GM18909 (cell line): ENCODE measurements around the gene CDIP1.

Experiments
- ATAC-seq: cut with Tn5 transposase; IDR thresholded peaks from one replicate; pipeline ENCODE4 v1.9.1; 2021; ENCODE audit warnings: mild to moderate bottlenecking; ENCODE audit not compliant: unreplicated experiment, poor library complexity

The CDIP1 gene

DNA sequence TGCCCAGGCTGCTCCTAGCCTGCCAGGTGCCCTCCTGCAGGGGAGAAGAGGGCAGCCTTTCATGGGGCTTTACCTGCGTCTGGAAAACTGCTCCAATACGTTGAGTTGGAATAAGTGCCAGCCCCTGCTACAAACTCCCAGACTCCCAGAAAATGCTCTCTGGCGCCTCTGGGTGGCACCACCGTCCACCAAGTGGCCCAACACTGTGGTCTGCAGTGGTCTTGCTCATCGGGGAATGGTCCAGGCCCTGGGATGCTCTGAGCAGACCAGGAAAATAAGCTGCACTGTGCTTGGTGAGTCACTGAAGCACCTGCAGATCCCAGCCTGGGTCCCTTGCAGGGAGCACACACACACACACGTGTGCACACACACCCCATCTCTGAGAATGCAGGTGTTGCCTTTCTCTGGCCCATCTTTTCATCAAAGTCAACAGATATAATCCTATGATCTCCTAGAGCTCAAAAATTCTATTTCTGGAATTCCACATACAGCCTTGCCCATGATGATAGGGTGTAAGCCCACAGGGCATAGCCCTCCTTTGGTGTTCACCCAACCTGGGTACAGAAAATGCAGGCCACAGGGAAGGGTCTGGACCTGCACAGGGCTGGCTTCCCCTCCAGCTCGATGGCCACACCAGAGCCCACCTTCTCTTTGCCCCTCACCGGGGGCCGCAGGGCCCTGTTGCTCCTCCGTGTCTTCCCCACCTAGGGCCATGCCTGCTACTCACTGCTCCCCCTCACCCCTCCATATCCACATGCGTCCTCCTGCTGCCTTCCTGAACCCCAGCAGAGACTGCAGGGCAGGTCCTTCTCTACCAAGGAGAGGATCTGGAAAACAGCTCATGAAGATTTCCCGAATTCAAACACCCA, 20.5 kb downstream of the CDIP1 start:
- ATAC-seq: no peak

DNA sequence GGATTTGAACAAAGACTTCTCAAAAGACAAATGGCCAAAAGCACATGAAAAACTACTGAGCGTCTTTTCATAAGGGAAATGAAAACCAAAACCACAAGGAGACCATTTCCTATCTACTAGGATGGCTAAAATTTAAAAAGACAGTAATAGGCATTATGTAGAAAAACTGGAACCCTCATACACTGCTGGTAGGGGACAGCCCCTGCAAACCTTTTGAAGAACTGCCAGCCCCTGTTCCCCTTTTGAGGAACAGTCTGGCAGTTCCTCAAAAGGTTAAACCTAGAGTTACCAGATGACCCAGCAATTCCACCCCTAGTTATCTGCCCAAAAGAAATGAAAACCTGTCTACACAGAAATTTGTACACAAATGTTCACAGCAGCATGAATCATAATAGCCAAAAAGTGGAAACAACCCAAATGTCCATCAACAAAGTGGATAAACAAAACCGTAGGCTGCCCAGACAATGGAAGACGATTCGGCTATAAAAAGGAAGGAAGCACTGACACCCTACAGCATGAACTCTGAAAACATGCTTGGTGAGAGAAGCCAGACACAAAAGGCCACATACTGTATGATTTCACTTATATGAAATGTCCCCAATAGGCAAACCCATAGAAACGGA, 22.9 kb downstream of the CDIP1 start:
- ATAC-seq: peak; percentile 64

DNA sequence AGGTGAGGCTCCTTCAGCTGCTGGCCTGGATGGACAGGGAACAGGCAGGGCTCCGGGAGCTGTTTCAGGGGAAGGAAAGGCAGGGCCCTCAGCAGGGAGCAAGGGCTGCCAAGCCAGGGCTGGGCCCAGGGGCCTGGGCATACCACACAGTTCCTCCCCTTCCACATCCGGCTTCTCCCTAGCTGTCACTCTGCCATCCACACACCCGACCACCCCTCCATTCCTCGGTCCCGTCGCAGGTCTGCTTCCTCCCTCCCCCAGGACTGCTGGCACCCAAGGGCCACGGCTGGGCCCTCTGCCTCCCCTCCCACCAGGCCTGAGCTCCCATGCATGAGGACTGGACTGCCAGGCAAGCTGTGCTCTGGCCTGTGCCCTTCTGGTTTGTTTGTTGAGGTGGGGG, 24.0 kb downstream of the CDIP1 start:
- no peak for ATAC-seq

DNA sequence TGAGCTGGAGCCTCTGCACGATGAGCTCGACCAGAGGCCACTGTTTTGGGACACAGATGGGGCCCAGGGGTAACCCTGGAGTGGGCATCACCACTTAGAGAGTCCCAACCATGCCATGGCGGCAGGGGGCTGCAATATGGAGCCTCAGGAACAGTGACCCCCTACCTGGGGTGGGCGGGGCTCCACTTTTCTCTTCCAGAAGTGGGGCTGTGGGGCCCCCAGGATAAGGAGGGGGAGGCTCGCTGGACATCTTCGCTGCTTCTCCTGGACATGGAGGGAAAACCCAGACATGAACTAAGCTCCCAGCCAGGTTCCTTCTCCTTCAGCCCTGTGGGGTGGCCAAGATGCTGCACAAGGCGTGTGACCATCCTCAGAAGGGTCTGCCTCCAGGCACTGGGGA, 24.7 kb downstream of the CDIP1 start:
- no peak for ATAC-seq

DNA sequence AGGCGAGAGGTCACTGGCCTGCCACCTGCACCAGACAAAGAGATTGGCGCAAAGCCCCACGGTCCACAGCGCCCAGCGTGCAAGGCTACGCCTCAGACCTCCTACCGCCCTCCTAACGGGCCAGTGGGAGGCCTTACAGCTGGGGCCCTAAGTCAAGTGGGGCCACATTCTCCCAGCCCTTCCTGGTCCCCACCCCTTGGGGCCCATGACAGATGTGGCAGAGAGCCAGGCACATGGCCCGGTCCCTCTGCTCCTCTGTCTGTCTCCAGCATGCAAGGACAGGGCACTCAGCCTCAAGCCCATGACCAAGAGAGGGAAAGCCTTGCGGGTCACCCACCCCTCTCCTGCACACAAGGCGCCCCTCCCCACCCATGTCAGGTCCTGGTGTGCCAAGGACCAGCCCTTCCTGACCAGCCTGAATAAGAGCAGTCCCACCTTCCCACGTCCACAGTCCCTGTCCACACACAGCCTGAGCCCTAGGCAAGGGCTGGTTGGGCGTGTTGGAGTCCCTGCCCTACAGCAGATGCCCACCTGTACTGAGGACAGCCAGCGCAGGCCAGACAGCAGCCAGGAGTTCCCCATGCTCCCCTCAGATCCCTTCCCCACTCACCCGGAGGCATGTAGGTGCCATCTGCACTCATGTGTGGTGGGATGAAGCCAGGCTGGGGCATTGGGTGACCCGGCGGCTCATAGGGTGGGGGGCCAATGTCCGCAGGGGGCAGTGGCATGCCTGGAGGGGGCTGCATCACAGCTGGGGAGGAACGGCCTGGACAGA, 25.3 kb downstream of the CDIP1 start:
- no peak for ATAC-seq

DNA sequence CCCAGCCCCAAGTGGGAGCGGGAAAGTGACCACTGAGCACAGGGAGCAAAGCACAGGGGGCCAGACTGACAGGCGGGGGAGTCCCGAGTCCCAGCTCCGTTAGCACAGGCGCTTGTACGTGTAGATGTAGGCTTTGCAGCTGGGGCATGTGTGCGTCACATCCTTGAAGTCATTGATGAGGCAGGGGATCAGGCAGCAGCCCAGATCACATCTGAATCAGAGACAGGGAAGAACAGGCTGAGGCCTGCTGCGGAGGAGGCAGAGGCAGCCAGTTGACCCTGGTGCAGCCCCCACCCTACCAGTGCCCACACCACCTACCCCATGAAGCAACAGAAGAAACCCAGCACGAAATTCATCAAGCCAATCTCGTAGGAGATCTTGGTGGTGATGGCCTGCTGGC, 26.1 kb downstream of the CDIP1 start:
- ATAC-seq: no peak

DNA sequence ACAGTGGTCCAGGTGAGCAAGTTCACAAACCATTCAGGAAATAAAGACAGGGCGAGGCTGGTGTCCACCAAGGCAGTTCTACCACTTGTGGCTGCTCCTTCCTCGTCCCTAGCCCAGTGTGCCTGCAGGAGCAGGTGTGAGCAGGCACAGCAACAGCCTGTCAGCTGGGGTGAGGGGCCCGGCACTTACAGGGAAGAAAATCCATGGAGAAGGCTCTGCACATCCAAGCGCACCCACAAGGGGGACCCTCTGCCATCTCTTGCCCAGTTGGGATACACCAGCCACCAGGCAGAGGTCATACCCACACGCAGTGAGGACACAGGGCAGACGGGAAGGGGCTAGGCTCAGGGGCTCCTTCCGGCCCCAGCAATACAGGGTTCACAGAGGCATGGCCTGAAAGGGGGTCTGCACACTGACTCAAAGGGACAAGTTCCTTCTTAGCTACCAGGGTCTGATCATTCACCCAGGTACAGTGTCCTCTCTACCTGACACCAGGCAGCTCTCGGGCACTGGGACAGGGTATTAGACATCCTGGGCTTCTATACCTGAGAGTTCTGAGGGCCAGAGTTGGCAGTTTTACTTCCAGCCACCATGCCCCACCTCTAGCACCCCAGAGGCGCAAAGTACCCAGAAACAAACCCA, 27.0 kb downstream of the CDIP1 start:
- ATAC-seq: no peak

DNA sequence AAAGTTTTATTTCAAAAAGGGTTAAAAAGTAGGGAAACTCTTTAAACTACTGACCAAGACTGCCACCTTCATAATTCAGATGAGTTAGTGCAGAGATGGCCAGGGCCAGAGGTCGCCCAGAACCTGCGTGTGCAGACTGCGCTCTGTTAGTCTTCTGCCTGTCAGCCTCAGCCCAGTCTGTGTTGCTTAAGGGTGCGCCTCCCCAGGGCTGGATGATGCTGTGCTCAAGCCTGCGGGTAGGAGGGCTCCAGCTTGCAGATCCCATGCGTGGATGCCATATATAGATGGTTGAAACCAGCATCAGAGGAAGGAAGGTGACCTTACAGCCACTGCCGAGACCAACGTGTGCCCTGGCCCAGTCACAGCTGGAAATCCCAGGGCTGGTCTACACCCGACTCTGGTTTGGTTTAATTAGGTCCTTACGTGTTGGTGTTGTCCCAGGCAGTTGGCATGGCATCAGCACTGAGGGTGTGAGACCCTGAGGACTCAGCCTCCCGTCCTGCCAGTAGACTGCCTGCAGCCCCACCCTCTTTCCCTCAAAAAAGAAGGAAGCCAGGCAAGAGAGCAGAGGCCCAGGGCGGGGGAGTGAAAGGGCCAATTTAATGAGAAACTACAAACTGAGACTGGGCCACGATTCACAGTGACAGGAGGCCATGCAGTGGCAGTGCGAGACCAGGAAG, 27.7 kb downstream of the CDIP1 start:
- ATAC-seq: no peak

DNA sequence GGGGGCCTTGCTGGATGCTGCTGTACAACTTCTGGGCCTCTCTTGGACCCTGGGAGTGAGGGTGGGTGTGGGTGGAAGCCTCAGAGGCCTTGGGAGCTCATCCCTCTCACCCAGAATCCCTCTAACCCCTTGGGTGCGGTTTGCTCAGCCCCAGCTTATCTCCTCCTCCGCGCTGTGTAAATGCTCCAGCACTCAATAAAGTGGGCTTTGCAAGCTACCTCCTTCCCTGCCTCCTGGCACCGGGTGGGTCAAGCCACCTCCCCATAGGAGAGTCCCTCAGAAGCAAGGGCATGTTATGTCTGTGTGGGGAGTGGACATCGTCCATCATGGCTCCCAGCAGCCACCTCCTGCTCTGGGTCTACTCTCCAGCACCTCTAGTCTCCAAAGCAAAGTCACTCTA, 28.4 kb downstream of the CDIP1 start:
- no peak for ATAC-seq

DNA sequence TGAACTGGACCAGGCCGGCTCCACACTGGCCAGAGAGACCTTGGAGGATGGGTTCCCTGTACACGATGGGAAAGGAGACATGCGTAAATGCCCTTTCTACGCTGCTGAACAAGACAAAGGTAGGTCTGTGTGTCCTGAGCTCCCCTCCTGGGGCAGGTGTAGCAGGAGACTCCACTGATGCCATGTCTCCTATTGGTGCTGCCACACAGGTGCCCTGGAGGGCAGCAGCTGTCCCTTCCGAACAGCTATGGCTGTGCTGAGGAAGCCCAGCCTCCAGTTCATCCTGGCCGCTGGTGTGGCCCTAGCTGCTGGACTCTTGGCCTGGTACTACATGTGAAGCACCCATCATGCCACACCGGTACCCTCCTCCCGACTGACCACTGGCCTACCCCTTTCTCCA, 29.2 kb downstream of the CDIP1 start:
- no peak for ATAC-seq

DNA sequence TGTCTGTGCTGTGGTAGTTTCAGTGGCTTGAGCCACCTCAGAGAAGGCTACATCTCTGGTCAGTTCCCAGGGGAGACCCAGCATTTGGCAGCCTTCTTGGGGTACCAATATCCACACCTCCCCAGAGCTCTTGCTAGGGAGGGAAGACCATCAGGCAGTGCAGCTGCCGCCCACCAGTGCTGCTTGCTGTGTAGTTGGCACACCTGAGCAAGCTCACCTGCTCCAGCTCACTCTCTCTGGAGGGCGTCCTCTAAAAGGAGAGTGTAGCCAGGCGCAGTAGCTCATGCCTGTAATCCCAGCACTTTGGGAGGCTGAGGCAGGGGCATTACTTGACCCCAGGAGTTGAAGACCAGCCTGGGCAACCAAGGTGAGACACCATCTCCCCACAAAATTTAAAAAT, 29.8 kb downstream of the CDIP1 start:
- ATAC-seq: no peak

DNA sequence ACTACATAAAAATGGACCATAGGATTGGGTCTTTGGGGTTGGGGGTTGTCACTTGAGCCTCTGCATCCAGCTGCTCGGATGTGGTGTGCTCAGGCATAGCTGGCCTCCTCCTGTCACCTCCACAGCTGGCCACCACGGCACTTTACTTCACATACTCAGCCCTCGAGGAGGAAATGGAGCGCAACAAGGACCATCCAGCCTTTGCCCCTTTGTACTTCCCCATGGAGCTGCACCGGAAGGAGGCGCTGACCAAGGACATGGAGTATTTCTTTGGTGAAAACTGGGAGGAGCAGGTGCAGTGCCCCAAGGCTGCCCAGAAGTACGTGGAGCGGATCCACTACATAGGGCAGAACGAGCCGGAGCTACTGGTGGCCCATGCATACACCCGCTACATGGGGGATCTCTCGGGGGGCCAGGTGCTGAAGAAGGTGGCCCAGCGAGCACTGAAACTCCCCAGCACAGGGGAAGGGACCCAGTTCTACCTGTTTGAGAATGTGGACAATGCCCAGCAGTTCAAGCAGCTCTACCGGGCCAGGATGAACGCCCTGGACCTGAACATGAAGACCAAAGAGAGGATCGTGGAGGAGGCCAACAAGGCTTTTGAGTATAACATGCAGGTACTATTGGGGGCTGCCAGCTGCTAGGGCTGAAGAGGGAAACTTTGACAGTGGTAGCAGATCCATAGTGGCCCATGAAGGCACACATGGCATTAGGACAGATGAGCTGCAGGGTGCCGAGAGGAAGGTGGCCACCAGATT, 30.8 kb downstream of the CDIP1 start:
- ATAC-seq: no peak

DNA sequence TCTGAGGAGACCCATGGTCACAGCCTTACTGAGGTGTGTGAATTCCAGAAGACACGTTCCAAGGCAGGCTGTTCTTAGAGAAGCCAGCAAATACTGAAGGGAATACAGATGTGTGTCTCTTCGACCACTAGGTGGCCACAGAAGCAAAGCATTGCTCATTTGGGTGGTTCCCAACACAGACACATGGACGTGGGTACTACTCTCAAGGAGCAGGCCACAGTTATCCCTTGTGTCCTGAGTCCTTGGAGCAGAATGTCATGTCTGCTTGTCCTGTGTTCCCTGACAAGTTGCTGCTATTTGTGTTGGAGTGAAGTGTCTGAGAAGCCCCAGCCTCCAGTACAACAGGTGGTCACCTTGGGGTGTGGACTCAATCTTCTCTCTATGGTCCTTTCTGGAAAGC, 32.1 kb downstream of the CDIP1 start:
- ATAC-seq: peak; percentile 44

DNA sequence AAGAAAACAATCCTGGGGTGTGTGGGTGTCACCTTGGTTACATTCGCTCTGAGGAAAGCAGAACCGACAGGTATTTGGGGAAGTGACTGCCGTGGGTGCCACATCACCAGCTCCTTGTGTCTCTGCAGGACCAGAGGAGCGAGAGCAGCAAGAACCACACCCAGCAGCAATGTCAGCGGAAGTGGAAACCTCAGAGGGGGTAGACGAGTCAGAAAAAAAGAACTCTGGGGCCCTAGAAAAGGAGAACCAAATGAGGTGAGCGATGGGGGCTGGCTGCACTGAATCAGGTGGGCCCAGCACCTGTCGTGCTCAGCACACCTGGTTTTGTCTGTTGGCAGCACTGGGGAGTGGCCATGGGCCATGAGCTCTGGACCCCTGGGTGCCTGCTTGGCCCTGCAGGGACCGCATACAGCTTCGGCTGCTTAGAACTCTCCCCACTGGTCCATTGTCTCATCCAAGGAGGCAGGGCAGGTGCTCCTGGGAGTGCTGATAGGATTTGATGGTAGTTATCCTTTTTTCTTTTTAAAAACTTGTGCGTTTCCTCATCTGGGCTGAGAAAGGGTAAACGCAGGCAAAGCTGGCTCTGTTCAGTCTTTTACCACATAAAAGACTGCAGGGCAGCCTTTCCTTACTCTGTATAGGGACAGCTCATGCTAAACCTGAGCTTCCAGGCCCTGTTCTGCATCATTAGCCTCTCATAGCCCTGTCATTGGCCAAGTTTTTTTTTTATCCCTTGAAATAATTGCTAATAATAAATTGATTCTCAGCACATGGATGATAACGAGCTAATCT, 33.0 kb downstream of the CDIP1 start:
- peak; percentile 74 for ATAC-seq

DNA sequence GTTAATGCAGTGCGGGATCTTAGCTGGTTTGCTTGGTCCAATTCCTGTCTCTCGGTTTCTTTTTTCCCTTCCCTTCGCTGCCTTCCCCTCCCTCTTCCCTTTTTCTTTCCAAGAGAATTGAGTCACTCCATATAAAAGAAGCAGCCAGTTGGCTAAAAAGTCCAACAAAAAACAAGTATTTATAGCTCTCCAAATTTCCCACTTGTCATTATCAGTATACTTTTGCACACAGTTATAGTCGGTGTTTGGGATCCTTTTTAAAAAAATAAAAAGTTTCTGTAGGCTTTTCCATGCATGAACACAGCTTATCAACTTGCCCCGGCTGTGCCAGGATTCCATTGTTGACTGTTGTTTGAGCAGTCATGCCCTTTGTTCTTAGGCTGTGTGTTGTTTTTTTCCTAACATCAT, 37.5 kb downstream of the CDIP1 start:
- no peak for ATAC-seq

DNA sequence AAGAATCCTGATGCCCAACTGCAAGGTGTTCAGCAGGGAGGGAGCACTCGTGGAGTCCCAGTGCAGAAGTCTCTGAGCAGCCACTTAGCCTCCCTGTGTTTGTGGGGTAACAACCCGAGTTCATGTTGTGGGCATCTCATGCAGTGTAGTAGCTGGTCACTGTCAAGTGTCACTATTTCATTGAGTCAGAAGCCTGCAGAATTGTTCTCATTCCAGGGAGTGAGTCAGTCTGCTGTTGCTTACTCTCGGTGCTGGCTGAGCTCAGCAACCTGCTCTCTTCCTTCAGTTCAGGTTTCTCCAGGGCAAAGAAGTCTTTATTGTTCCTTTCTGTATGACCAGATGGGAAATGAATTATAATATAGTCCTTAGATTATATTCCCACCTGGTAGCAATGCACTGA, 38.3 kb downstream of the CDIP1 start:
- no peak for ATAC-seq

DNA sequence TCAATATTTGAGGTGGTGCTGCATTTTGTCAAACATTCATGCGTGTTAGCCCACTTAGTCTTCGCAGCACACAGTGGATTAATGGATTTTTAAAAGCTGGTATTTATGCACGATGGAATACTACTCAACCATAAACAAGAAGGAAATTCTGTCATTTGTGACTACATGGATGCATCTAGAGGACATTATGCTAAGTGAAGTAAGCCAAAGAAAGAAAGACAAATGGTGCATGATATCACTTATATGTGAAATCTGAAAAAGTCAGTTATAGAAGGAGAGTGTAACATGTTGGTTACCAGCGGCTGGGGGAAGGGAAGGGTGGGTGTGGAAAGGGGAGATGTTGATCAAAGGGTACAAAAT, 39.4 kb downstream of the CDIP1 start:
- ATAC-seq: no peak

DNA sequence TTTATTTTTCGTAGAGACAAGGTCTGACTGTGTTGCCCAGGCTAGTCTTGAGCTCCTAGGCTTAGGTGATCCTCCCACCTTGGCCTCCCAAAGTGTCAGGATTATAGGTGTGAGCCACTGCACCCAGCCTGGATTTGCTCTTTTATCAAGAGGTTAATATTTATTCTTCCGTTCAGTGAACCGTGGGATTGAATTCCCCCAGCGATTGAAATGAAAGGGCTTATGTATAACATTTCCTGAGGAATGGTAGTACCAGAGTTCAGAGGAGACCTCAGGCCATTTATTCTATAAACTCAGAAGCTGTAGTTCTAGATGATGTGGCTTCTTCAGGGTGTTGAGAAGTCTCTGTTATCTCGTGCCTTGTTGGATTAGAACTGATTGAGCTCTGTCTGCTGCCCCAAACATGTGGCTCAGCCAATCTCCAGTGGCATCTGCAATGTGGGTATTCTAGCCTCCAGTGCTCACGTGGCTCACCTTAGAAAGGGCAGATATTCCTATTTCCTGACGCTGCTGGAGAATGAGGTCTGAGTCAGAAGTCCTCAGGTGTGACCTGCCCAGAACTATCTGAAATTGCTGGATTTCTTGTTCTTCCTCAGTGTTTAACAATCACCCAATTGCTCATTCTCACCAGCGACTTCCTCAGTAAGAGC, 39.9 kb downstream of the CDIP1 start:
- no peak for ATAC-seq
